Measurements from ENCODE around the gene GNG4.

- TF ChIP-seq ZFP3 (CRISPR knock-in tag; IDR thresholded peaks at IDR 0.05) (no peak), TCF4 (CRISPR knock-in tag; IDR thresholded peaks at IDR 0.05; ENCODE audit: borderline replicate concordance) (no peak), RARB (CRISPR knock-in tag; IDR thresholded peaks at IDR 0.05) (no peak), ARNTL (CRISPR knock-in tag; IDR thresholded peaks at IDR 0.05; ENCODE audit: borderline replicate concordance, low read depth) (no peak), OSR1 (CRISPR knock-in tag; IDR thresholded peaks at IDR 0.05) (no peak)
- TF ChIP-seq, protein P1, sequence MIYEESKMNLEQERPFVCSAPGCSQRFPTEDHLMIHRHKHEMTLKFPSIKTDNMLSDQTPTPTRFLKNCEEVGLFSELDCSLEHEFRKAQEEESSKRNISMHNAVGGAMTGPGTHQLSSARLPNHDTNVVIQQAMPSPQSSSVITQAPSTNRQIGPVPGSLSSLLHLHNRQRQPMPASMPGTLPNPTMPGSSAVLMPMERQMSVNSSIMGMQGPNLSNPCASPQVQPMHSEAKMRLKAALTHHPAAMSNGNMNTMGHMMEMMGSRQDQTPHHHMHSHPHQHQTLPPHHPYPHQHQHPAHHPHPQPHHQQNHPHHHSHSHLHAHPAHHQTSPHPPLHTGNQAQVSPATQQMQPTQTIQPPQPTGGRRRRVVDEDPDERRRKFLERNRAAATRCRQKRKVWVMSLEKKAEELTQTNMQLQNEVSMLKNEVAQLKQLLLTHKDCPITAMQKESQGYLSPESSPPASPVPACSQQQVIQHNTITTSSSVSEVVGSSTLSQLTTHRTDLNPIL (CRISPR knock-in tag; IDR thresholded peaks at IDR 0.05; ENCODE audit: low read depth), result no peak
- TF ChIP-seq, protein P2, sequence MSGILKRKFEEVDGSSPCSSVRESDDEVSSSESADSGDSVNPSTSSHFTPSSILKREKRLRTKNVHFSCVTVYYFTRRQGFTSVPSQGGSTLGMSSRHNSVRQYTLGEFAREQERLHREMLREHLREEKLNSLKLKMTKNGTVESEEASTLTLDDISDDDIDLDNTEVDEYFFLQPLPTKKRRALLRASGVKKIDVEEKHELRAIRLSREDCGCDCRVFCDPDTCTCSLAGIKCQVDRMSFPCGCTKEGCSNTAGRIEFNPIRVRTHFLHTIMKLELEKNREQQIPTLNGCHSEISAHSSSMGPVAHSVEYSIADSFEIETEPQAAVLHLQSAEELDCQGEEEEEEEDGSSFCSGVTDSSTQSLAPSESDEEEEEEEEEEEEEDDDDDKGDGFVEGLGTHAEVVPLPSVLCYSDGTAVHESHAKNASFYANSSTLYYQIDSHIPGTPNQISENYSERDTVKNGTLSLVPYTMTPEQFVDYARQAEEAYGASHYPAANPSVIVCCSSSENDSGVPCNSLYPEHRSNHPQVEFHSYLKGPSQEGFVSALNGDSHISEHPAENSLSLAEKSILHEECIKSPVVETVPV (CRISPR knock-in tag; IDR thresholded peaks at IDR 0.05), result no peak
Observed at GRCh38 chr1:235507623-235508022, 142.0 kb downstream of the GNG4 start.
